Stimulated activated CD4-positive, alpha-beta T cell treated with anti-CD3 and anti-CD28 coated beads, Interleukin-1b, Interleukin-23, amount 100 ng/mL, for 24 hours (primary cell): ENCODE data around the gene FSTL5.

Source experiments
- DNase-seq, 4 experiments: peaks; one replicate each; pipeline ENCODE4 v3.0.0-alpha.2; 2020; ENCODE audit warnings: low read depth in 4 of 4, low spot score in 1 of 4

The FSTL5 gene

DNA sequence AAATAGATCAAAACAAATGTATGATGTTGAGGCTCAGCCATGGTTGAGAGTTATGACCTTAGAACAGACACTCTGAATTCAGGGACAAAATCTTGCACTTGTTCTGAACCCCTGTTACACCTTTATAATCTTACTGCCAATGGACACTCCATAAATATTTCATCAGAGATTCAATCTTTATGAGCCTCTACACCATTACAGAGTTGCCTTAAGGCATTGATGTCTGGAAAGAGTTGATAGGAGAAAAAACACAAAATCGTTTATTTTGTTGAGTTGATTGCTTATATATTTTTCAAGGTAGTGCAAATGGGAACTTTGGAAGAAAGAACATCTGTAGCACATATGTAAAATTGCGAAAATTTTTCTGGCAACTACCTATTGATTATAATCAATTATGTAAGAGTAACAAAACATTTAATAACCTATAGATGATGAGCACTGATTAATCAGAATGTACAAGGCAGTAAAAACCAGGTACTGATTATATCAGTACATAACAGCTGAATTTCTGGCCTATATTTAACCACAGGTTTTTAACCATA, 568.5 kb downstream of the FSTL5 start:
- no peak for DNase-seq

DNA sequence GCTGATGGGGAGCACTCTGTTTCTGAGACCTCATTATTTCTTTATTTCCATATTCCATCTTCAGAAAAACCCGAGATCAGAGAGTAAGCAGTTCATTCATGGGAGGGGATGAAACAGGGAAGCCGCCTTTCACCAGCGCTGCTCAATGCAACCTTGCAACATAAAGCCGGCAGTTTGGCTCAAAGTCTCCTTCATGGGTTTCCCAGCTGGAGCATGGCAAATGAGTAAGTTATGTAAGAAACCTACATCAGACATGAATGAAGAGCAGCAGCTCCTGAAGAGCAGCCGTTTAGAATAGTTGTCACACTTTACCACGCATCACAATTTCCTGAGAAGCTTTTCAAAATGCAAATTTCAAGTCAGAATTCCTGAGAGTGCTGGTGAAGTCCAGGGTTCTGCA, 578.8 kb downstream of the FSTL5 start:
- DNase-seq = no peak

GRCh38 chr4:161583549-161583948, 580.3 kb downstream of the FSTL5 start:
- DNase-seq = no peak

GRCh38 chr4:161581262-161582230, 582.3 kb downstream of the FSTL5 start:
- DNase-seq = no peak

GRCh38 chr4:161577579-161578301, 586.1 kb downstream of the FSTL5 start:
- no peak for DNase-seq

GRCh38 chr4:161573836-161574235, 590.0 kb downstream of the FSTL5 start:
- no peak for DNase-seq

- no peak for DNase-seq
These were observed 599.5 kb downstream of the FSTL5 start for GRCh38 chr4:161564230-161564834.

GRCh38 chr4:161555689-161556660, 607.8 kb downstream of the FSTL5 start:
- no peak for DNase-seq

GRCh38 chr4:161554372-161554990, 609.3 kb downstream of the FSTL5 start:
- no peak for DNase-seq

DNA sequence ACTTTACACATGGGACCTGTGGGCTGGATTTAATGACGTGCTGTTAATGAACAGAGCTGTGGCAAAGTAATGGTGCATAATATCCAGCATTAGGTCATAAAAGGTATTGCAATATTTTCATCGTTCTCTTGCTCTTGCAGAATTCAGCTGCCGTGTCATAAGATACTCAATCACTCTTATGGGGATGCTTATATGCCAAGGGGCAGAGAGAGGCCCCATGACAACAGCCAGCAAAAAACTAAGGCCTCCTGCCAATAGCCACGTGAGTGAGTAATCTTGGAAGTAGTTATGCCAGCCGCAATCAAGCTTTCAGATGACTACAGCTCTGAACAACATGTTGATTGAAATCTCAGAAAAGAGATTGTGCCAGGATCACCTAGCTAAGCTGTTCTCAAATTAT, 616.9 kb downstream of the FSTL5 start:
- no peak for DNase-seq

DNA sequence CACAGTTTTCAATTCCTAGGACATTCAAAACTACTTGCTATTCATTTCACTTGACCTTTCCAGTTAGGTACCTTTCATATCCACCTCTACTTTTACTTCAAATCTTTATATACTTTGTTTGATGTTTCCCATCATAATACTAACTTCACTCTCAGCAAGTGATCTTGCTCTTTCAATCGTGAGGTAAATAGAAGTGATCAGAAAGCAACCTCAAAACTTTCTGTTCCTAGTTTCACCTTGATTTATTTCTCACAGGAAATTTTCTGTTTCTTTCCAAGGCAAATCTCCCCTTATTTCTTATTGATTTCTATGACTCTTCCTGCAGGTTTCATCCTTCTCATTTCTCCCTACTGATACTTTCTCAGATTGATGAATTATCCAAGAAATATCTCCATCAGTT, 623.5 kb downstream of the FSTL5 start:
- no peak for DNase-seq

DNA sequence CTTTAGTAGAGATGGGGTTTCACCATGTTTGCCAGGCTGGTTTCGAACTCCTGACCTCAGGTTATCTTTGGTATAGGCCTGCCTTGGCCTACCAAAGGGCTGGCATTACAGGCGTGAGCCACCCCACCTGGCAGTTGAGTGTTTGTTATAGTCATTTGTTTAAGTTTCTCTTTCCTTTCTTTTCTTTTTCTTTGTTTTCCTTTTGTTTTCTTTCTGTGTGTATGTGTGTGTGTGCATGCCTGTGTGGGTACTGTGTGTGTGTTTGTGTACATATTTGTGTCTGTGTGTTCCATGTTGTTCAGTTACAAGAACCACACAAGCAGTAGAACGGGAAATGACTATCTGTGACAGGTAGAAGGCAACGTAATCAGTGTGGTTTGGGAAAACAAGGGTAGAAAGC, 624.9 kb downstream of the FSTL5 start:
- DNase-seq = no peak

DNA sequence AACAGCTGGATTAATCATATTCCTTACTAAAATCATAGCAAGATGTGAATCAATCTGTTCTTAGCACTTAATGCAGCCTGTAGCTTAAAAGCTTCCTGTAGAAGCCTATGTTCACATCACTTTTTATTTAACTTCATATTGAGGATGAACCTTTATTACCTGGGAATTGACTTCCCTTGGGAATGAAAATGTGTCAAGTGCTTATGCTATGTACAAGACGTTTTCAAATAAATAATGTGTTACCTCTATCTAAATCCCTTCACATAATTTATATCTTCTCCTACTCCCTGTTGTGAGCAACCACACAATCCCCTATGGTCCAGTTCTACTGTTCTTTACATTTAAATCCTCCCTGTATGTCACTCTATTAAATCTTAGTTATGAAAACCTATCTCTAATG, 633.1 kb downstream of the FSTL5 start:
- DNase-seq = no peak

DNA sequence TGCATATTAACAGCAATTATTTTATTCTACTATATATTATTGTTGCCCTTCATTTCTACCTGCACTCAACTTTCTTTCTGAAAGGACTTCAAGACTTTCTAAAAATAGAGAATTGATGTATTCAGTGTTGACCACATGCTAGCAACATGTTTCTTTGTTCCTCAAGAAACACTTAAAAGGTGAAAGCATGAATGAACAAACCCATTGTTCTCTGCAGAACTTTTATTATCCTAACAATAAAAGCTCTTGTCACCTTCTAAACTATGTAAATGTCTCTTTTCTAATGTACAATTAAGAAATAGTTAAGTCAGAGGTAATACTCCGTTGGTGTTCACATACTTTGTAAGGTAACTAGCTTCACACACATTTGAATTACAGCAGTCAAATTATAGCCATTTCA, 638.7 kb downstream of the FSTL5 start:
- no peak for DNase-seq

GRCh38 chr4:161522031-161522430, 641.8 kb downstream of the FSTL5 start:
- no peak for DNase-seq

GRCh38 chr4:161519611-161520010, 644.2 kb downstream of the FSTL5 start:
- no peak for DNase-seq

GRCh38 chr4:161517941-161518340, 645.9 kb downstream of the FSTL5 start:
- DNase-seq = no peak

DNA sequence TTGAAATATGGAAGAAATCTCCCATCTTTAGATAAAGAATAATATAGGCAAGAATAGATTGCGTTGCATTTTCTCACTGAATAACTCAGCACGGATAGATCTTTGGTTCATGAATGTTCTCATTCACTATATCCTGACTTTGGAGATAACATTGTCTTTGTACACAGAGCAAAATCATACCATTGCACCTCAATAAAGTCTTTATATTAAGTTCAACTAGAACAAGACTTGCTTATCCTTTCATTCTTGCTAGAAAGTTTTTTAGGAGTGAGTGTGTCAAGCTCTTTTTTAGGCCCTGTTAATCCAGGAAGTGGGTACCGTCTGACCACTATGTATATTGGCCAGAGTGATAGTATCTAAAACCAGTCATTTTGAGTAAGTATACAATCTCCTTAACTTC, 658.7 kb downstream of the FSTL5 start:
- no peak for DNase-seq

GRCh38 chr4:161498155-161498554, 665.6 kb downstream of the FSTL5 start:
- DNase-seq = no peak

GRCh38 chr4:161486461-161486860, 677.3 kb downstream of the FSTL5 start:
- no peak for DNase-seq
